BLaER1 treated with 17β-estradiol and CSF1 and Interleukin-3, amounts not matched to agents 10 nM and 100 nM (cell line): ENCODE measurements around the gene CLEC19A.

Experiments used
- H3K27ac ChIP-seq, 11 experiments: shearing (Covaris generic); formaldehyde crosslinking; 2 replicates each; pipeline ENCODE4 v1.8.1; 2022
- H3K27me3 ChIP-seq, 11 experiments: shearing (Covaris generic); formaldehyde crosslinking; 2 replicates each; pipeline ENCODE4 v1.8.1; 2022
- H3K36me3 ChIP-seq, 11 experiments: shearing (Covaris generic); formaldehyde crosslinking; 2 replicates each; pipeline ENCODE4 v1.8.1; 2022
- H3K4me1 ChIP-seq, 10 experiments: shearing (Covaris generic); formaldehyde crosslinking; 2 replicates each; pipeline ENCODE4 v1.8.1; 2022
- H3K4me2 ChIP-seq, 11 experiments: shearing (Covaris generic); formaldehyde crosslinking; 2 replicates each; pipeline ENCODE4 v1.8.1; 2022
- H3K4me3 ChIP-seq, 10 experiments: shearing (Covaris generic); formaldehyde crosslinking; 2 replicates each; pipeline ENCODE4 v1.8.1; 2022
- H3K9ac ChIP-seq, 11 experiments: shearing (Covaris generic); formaldehyde crosslinking; 2 replicates each; pipeline ENCODE4 v1.8.1; 2022
- H3K9me3 ChIP-seq, 11 experiments: shearing (Covaris generic); formaldehyde crosslinking; replicated peaks in 1 of 11; 2 replicates each; pipeline ENCODE4 v1.8.1; 2022
- H4K20me1 ChIP-seq, 11 experiments: shearing (Covaris generic); formaldehyde crosslinking; 2 replicates each; pipeline ENCODE4 v1.8.1; 2022
- Cebpa-rat ChIP-seq, 11 experiments: shearing (Covaris generic); IDR thresholded peaks; 2 replicates each; pipeline ENCODE4 v1.8.1; 2022

Gene CLEC19A

DNA sequence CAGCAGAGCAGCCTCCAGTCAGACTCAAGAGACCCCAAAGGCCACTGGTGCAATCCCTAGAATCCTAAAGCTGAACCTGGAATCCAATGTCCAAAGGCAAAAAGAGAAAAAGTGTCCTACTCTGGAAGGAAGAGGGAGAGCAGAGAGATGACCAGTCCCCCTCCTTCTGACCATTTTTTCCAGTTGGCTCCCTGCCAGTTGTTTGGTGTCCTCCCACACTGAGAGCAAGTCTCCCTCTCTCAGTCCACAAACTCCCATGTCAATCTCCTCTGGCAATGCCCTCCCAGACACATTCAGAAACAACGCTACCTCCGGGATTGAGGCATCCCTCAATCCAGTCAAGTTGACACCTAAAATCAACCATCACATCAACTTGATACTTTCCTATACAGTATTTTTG lies 4.3 kb upstream of the CLEC19A start:
- no peak for TF ChIP-seq Cebpa-rat (IDR thresholded peaks at IDR 0.05)
- Histone ChIP-seq H3K4me3 (no peak overlapping the region), H3K4me2 (no peak overlapping the region), H3K9me3 (0 out of 22 replicates have a peak, but pooled peaks cover 0 to 6% (median 0%) of the 10 kb centered on the region in 11 experiments), H3K9ac (no peak overlapping the region), H3K4me1 (peaks cover 0 to 15% (median 0%) of the 10 kb centered on the region in 10 experiments; a peak in 3 of 20 replicates), H4K20me1 (no peaks in the 10 kb centered on the region), H3K36me3 (no peaks in the 10 kb centered on the region), H3K27ac (no peak overlapping the region), H3K27me3 (no peaks in the 10 kb centered on the region)

DNA sequence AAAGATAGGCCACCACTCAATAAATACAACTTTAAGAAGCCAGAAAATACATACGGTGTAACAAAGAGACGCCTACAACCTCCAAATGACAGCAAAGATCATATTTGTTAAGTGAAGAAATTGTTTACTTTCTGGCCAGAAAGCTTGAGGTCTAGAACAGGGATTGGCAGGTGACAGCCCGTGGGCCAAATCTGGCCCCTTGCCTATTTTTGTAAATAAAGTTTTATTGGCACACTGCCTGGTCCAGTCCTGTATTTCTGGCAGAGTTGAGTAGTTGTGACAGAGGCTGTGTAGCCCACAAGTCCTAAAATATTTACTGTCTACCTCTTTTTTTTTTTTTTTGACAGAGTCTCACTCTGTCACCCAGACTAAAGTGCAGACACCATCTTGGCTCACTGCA lies 3.4 kb upstream of the CLEC19A start:
- Histone ChIP-seq H4K20me1 (no peaks in the 10 kb centered on the region), H3K27ac (no peak overlapping the region), H3K9me3 (0 out of 22 replicates have a peak, but pooled peaks cover 0 to 6% (median 0%) of the 10 kb centered on the region in 11 experiments), H3K36me3 (no peaks in the 10 kb centered on the region), H3K4me1 (peaks cover 0 to 15% (median 0%) of the 10 kb centered on the region in 10 experiments; a peak in 3 of 20 replicates), H3K27me3 (no peaks in the 10 kb centered on the region), H3K9ac (no peak overlapping the region), H3K4me3 (no peak overlapping the region), H3K4me2 (no peak overlapping the region)
- no peak for TF ChIP-seq Cebpa-rat (IDR thresholded peaks at IDR 0.05)

DNA sequence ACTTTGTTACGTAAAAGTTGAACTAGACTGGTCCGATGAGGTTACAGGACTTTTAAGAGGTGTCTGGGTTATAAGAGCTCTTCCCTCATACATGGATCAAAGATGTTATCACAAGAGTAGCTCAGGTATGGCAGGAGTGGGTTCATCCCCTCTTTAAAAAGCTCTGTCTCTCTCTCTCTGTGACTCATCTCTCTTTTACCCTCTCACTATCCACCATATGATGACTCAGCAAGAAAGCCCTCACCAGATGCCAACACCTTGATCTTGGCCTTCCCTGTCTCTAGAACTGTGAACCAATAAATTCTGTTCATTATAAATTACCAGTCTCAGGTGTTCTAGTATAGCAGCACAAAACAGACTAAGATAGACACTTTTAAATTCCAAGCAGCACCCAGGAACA lies 1.9 kb upstream of the CLEC19A start:
- no peak for TF ChIP-seq Cebpa-rat (IDR thresholded peaks at IDR 0.05)
- Histone ChIP-seq H3K4me2 (peak overlapping the region in 1 of 11 experiments; percentile 40; a peak in 1 of 22 replicates), H3K4me1 (peaks cover 0 to 15% (median 0%) of the 10 kb centered on the region in 10 experiments; a peak in 3 of 20 replicates), H3K9me3 (0 out of 22 replicates have a peak, but pooled peaks cover 0 to under 1% (median 0%) of the 10 kb centered on the region in 11 experiments), H4K20me1 (no peaks in the 10 kb centered on the region), H3K9ac (no peak overlapping the region), H3K27me3 (no peaks in the 10 kb centered on the region), H3K36me3 (no peaks in the 10 kb centered on the region), H3K4me3 (no peak overlapping the region), H3K27ac (no peak overlapping the region)

DNA sequence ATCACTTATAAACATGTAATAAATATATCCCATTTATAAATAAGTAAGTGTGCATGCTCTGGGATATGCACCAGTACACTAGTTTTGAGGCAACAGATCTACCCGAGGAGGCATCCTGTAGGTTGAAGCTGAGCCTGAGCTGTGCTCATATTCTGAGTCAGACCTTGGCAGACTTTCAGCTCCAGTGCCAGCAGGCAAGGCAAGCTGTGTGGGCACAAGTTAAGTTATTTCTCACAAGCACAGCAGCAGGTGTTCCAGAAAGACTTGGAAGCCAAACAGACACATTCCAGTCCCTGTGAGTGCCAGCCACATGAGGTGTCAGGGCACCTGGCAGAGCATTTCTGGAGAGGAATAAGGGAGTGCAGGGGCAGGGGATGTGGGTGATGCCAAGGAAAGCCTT lies 1.3 kb upstream of the CLEC19A start:
- Histone ChIP-seq H3K4me2 (peak overlapping the region in 2 of 11 experiments; percentile 33 to 40; a peak in 3 of 22 replicates), H3K9me3 (no peaks in the 10 kb centered on the region), H3K36me3 (no peaks in the 10 kb centered on the region), H3K27me3 (no peaks in the 10 kb centered on the region), H3K4me1 (peaks cover 0 to 21% (median 0%) of the 10 kb centered on the region in 10 experiments; a peak in 4 of 20 replicates), H3K4me3 (no peak overlapping the region), H3K27ac (no peak overlapping the region), H3K9ac (0 out of 22 replicates have a peak overlapping the region, but pooled peaks of 1 of the 11 experiments have one; percentile 9), H4K20me1 (no peaks in the 10 kb centered on the region)
- no peak for TF ChIP-seq Cebpa-rat (IDR thresholded peaks at IDR 0.05)

- TF ChIP-seq Cebpa-rat (IDR thresholded peaks at IDR 0.05) = no peak
- H3K9me3 ChIP-seq = no peaks in the 10 kb centered on the region
- no peak overlapping the region for H3K9ac ChIP-seq
- H3K4me1 ChIP-seq = peaks cover 0 to 47% (median 9%) of the 10 kb centered on the region in 10 experiments; a peak in 12 of 20 replicates
- H3K4me3 ChIP-seq = no peak overlapping the region
- H3K27me3 ChIP-seq = no peaks in the 10 kb centered on the region
- no peak overlapping the region for H3K27ac ChIP-seq
- H3K36me3 ChIP-seq = no peaks in the 10 kb centered on the region
- H4K20me1 ChIP-seq = no peaks in the 10 kb centered on the region
- H3K4me2 ChIP-seq = no peak overlapping the region
These were observed 1.3 kb downstream of the CLEC19A start for GRCh38 chr16:19286827-19287226.

GRCh38 chr16:19287241-19287640 lies 1.7 kb downstream of the CLEC19A start:
- Histone ChIP-seq H3K27ac (no peak overlapping the region), H4K20me1 (no peaks in the 10 kb centered on the region), H3K4me2 (no peak overlapping the region), H3K9ac (no peak overlapping the region), H3K9me3 (no peaks in the 10 kb centered on the region), H3K4me1 (peaks cover 0 to 51% (median 9%) of the 10 kb centered on the region in 10 experiments; a peak in 12 of 20 replicates), H3K27me3 (no peaks in the 10 kb centered on the region), H3K4me3 (no peak overlapping the region), H3K36me3 (no peaks in the 10 kb centered on the region)
- TF ChIP-seq Cebpa-rat (IDR thresholded peaks at IDR 0.05) = no peak

- H3K4me1 ChIP-seq = peaks cover 2 to 61% (median 18%) of the 10 kb centered on the region in 10 experiments; a peak in 14 of 20 replicates
- no peak for TF ChIP-seq Cebpa-rat (IDR thresholded peaks at IDR 0.05)
- no peaks in the 10 kb centered on the region for H3K27me3 ChIP-seq
- no peaks in the 10 kb centered on the region for H3K36me3 ChIP-seq
- no peak overlapping the region for H3K4me3 ChIP-seq
- peak overlapping the region in 4 of 11 experiments; percentile 18 to 82 (median 76); a peak in 5 of 22 replicates for H3K4me2 ChIP-seq
- no peak overlapping the region for H3K9ac ChIP-seq
- H3K9me3 ChIP-seq = no peaks in the 10 kb centered on the region
- peak overlapping the region in 3 of 11 experiments; percentile 26 to 61 (median 28); a peak in 5 of 22 replicates for H3K27ac ChIP-seq
- no peaks in the 10 kb centered on the region for H4K20me1 ChIP-seq
These were observed 3.6 kb downstream of the CLEC19A start for GRCh38 chr16:19288872-19289799.

DNA sequence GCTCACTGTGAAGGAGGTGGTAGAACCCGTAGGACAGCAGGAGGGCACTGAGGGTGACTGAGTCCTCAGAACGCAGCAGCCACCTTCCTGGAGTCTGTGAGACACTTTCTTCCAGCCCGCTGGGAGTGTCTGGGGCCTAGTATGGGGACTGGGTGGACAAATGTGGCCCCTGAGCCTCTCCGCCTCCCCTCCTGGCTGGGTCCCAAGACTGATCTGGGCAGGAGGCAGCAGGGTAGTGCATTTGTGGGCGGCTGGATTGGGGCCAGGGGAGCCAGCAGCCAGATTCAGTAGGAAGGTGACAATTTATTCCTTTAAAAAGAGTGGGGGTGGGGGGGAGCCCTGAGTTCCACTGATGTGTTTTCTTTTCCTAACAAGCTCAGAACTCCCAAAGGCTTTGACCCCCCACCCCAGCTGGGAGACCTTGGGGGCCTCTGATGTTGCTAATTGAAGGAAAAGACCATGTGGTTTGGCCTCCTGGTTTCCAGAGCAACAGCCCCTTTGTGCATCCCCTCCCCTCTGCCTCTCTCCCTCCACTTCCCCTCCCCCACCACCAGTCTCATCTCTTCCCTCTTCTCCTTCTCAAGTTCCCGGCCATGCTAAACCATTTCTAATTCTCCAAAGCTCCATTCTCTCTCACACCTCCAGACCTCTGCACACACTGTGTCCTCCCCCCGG lies 4.4 kb downstream of the CLEC19A start:
- Histone ChIP-seq H3K27me3 (no peaks in the 10 kb centered on the region), H3K27ac (peak overlapping the region in 3 of 11 experiments; percentile 26 to 61 (median 28); a peak in 6 of 22 replicates), H3K9me3 (no peaks in the 10 kb centered on the region), H4K20me1 (no peaks in the 10 kb centered on the region), H3K4me3 (no peak overlapping the region), H3K4me1 (peaks cover 5 to 58% (median 26%) of the 10 kb centered on the region in 10 experiments; a peak in 16 of 20 replicates), H3K4me2 (peak overlapping the region in 4 of 11 experiments; percentile 18 to 82 (median 76); a peak in 7 of 22 replicates), H3K9ac (no peak overlapping the region), H3K36me3 (no peaks in the 10 kb centered on the region)
- TF ChIP-seq Cebpa-rat (IDR thresholded peaks at IDR 0.05) = no peak

DNA sequence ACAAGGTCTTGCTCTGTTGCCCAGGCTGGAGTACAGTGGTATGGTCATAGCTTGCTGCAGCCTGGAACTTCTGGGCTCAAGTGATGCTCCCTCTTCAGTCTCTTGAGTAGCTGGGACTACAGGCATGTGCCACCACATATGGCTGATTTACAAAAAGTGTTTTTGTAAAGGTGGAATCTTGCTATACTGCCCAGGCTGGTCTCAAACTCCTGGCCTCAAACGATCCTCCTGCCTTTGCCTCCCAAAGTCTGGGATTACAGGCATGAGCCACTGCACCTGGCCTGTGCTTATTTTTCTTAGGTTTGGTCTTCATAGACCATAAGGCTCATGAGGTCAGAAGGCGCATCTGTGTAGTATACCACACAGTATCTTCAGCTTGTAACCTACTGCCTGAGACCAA lies 5.3 kb downstream of the CLEC19A start:
- H3K9me3 ChIP-seq = no peaks in the 10 kb centered on the region
- no peak overlapping the region for H3K9ac ChIP-seq
- H3K27ac ChIP-seq = peak overlapping the region in 2 of 11 experiments; percentile 21 to 24; a peak in 2 of 22 replicates
- H3K36me3 ChIP-seq = no peaks in the 10 kb centered on the region
- H3K4me2 ChIP-seq = peak overlapping the region in 3 of 11 experiments; percentile 75 to 82 (median 78); a peak in 6 of 22 replicates
- no peak for TF ChIP-seq Cebpa-rat (IDR thresholded peaks at IDR 0.05)
- no peaks in the 10 kb centered on the region for H3K27me3 ChIP-seq
- H3K4me3 ChIP-seq = no peak overlapping the region
- H4K20me1 ChIP-seq = no peaks in the 10 kb centered on the region
- H3K4me1 ChIP-seq = peaks cover 5 to 67% (median 32%) of the 10 kb centered on the region in 10 experiments; a peak in 16 of 20 replicates
